Measurements from ENCODE around the gene ZNF175. TPM values are rescaled to one million over a fixed set of nuclear protein-coding genes. Genes with fewer than 3 reads are reported as not detected.

The ZNF175 gene
- total and polyA plus RNA-seq, 11 donors: 2.5 to 13.7 (median 6.4) TPM

- Histone ChIP-seq H3K27ac (no peak overlapping the region), H3K27me3 (peaks cover 2 to 32% (median 5%) of the 10 kb centered on the region in 9 donors), H3K9me3 (no peaks in the 10 kb centered on the region), H3K36me3 (no peaks in the 10 kb centered on the region), H3K4me3 (peak overlapping the region in 8 of 12 donors; percentile 64 to 82 (median 72)), H3K4me1 (peaks cover 0 to 19% (median 12%) of the 10 kb centered on the region in 12 donors)
- DNase-seq: no peak
- no peak for TF ChIP-seq POLR2A (IDR thresholded peaks at IDR 0.05)
- no peak for TF ChIP-seq CTCF (IDR thresholded peaks at IDR 0.05)
- 71 to 89% (median 85%) methylated on average over 8 of the region's 8 CpGs for WGBS, 4 donors
- no peak for ATAC-seq
- intact Hi-C loops (cut with DNase I): loop anchor here in 3 of 10 donors (2.0 to 10.0 kb wide), 3 partner anchors 25 to 491 kb away; partner anchors contain the start of genes CTU1 (in 1 of the 3) and ZNF175 (in 1 of the 3)
Measured at GRCh38 chr19:51595190-51596175, 24.4 kb downstream of the ZNF175 start.

- DNase-seq (peak in 1 of 5 donors; percentile 61), ATAC-seq (no peak)
- Histone ChIP-seq H3K4me3 (no peak overlapping the region), H3K27me3 (peaks cover 5 to 53% (median 14%) of the 10 kb centered on the region in 9 donors), H3K36me3 (no peaks in the 10 kb centered on the region), H3K9me3 (no peaks in the 10 kb centered on the region), H3K27ac (no peak overlapping the region), H3K4me1 (peaks cover 0 to 18% (median 11%) of the 10 kb centered on the region in 12 donors)
- intact Hi-C loops (cut with DNase I): loop anchor here in 2 of 10 donors (10.0 kb wide), 2 partner anchors 176 to 494 kb away; partner anchors contain the start of gene CTU1 (in 1 of the 2)
- TF ChIP-seq POLR2A (IDR thresholded peaks at IDR 0.05) (no peak), CTCF (IDR thresholded peaks at IDR 0.05) (no peak)
- WGBS, 4 donors: 93 to 96% (median 94%) methylated on average over 29 to 31 of the region's 31 CpGs
Measured at GRCh38 chr19:51598159-51598915, 27.3 kb downstream of the ZNF175 start.

- DNase-seq: no peak
- 93 to 96% (median 94%) methylated on average over 10 of the region's 10 CpGs for WGBS, 4 donors
- Histone ChIP-seq H3K4me3 (no peak overlapping the region), H3K4me1 (peaks cover 0 to 11% (median 5%) of the 10 kb centered on the region in 12 donors), H3K9me3 (no peaks in the 10 kb centered on the region), H3K27me3 (peaks cover 5 to 53% (median 14%) of the 10 kb centered on the region in 9 donors), H3K36me3 (no peaks in the 10 kb centered on the region), H3K27ac (no peak overlapping the region)
- TF ChIP-seq CTCF (IDR thresholded peaks at IDR 0.05): no peak
- TF ChIP-seq POLR2A (IDR thresholded peaks at IDR 0.05): no peak
- intact Hi-C loops (cut with DNase I): loop anchor here in 2 of 10 donors (10.0 kb wide), 2 partner anchors 176 to 494 kb away; partner anchors contain the start of gene CTU1 (in 1 of the 2)
- no peak for ATAC-seq
Measured at GRCh38 chr19:51599084-51599483, 28.0 kb downstream of the ZNF175 start.

Measured in heart left ventricle (tissue), 16 donors.